HepG2 (cell line): Measurements from ENCODE around the gene SUPT4H1. TPM values are rescaled to one million over a fixed set of nuclear protein-coding genes. Genes with fewer than 3 reads are reported as not detected.
A peak's percentile ranks its signal among the peaks of the same experiment; 100 is the strongest.

Experiments used
- ARID4A ChIP-seq: sonication (generic); formaldehyde crosslinking; IDR thresholded peaks from 2 replicates; pipeline ENCODE4 v1.5.0; 2020; ENCODE audit warnings: mild to moderate bottlenecking, missing genetic modification reagents, borderline replicate concordance
- DR1 ChIP-seq: sonication (generic); formaldehyde crosslinking; IDR thresholded peaks from 2 replicates; pipeline ENCODE4 v1.8.0; 2021; ENCODE audit warnings: mild to moderate bottlenecking, missing genetic modification reagents, inconsistent platforms
- ELK4 ChIP-seq: sonication (generic); formaldehyde crosslinking; IDR thresholded peaks from 2 replicates; pipeline ENCODE4 v1.9.0; 2021; ENCODE audit warnings: missing genetic modification reagents, borderline replicate concordance
- FOSL2 ChIP-seq: sonication (generic); formaldehyde crosslinking; IDR thresholded peaks from 2 replicates; pipeline ENCODE4 v1.4.0; 2020; ENCODE audit warnings: missing genetic modification reagents
- GABPB1 ChIP-seq: IDR thresholded peaks from 2 replicates; pipeline ENCODE4 v1.6.1; 2016; ENCODE audit warnings: mild to moderate bottlenecking, missing genetic modification reagents, moderate library complexity, missing compliant biosample characterization
- HIC2 ChIP-seq: sonication (generic); formaldehyde crosslinking; IDR thresholded peaks from 2 replicates; pipeline ENCODE4 v1.9.0; 2022; ENCODE audit warnings: low read depth, missing genetic modification reagents
- KDM2A ChIP-seq: sonication (generic); formaldehyde crosslinking; IDR thresholded peaks from 2 replicates; pipeline ENCODE4 v1.4.0; 2020; ENCODE audit warnings: low read depth, missing genetic modification reagents, borderline replicate concordance
- MLXIP ChIP-seq: sonication (generic); formaldehyde crosslinking; IDR thresholded peaks from 2 replicates; pipeline ENCODE4 v1.9.0; 2021; ENCODE audit warnings: missing genetic modification reagents, borderline replicate concordance
- MYPOP ChIP-seq: sonication (generic); formaldehyde crosslinking; IDR thresholded peaks from 2 replicates; pipeline ENCODE4 v1.8.1; 2023; ENCODE audit warnings: mild to moderate bottlenecking, moderate library complexity, missing genetic modification reagents
- NFYC ChIP-seq: IDR thresholded peaks from 2 replicates; pipeline ENCODE4 v1.6.1; 2016; ENCODE audit warnings: missing genetic modification reagents, missing compliant biosample characterization
- SALL1 ChIP-seq: sonication (generic); formaldehyde crosslinking; IDR thresholded peaks from 2 replicates; pipeline ENCODE4 v1.8.0; 2022; ENCODE audit warnings: mild to moderate bottlenecking, missing genetic modification reagents
- TAF1 ChIP-seq: sonication (generic); formaldehyde crosslinking; IDR thresholded peaks from 2 replicates; pipeline ENCODE4 v1.4.0; 2020; ENCODE audit warnings: missing genetic modification reagents
- ZNF10 ChIP-seq: sonication (generic); formaldehyde crosslinking; IDR thresholded peaks from 2 replicates; pipeline ENCODE4 v1.4.0; 2020; ENCODE audit warnings: mild to moderate bottlenecking, low read depth, missing genetic modification reagents, borderline replicate concordance
- ZNF331 ChIP-seq: sonication (generic); formaldehyde crosslinking; IDR thresholded peaks from 2 replicates; pipeline ENCODE4 v1.4.0; 2020; ENCODE audit warnings: missing genetic modification reagents
- ZNF44 ChIP-seq: sonication (generic); formaldehyde crosslinking; IDR thresholded peaks from 2 replicates; pipeline ENCODE4 v1.5.1; 2020; ENCODE audit warnings: mild to moderate bottlenecking, missing genetic modification reagents
- ZNF446 ChIP-seq: sonication (generic); formaldehyde crosslinking; IDR thresholded peaks from 2 replicates; pipeline ENCODE4 v1.5.0; 2020; ENCODE audit warnings: mild to moderate bottlenecking, missing genetic modification reagents
- ZNF792 ChIP-seq: IDR thresholded peaks from 2 replicates; pipeline ENCODE4 v1.6.1; 2016
- polyA plus RNA-seq, 8 experiments: library from polyadenylated mRNA; depleted of rRNA in 3 of 8; stranded (reverse) in 7 of 8; unstranded in 1 of 8; fragments of >200 nt; fragmentation: Illumina TruSeq in 4 of 8; extraction: Trizol in 4 of 8; gene quantifications; 2 replicates each; pipeline versions ENCODE4 v1.2.1 to v1.2.3, GENCODE V29; 2011 to 2016; ENCODE audit warnings: low read depth in 4 of 8, missing spikeins in 1 of 8, mixed read lengths in 1 of 8; ENCODE audit not compliant: insufficient read depth in 1 of 8
- total RNA-seq, 5 experiments: library from RNA; depleted of rRNA; stranded (reverse); fragments of >200 nt; fragmentation: Illumina TruSeq; extraction: Trizol; gene quantifications; 2 replicates each; pipeline ENCODE4 v1.2.3, GENCODE V29; 2016; ENCODE audit warnings: low read depth in 1 of 5

Gene SUPT4H1
- total and polyA plus RNA-seq, 2 of the 13 experiments (the other 11 are each of a cell fraction or from before 2014, with no cell fraction given), result 155 to 244 TPM

GRCh38 chr17:58308173-58308984, 43.6 kb downstream of the SUPT4H1 start (continued):
- TF ChIP-seq ZNF331 (CRISPR knock-in tag) (0 out of 2 replicates have a peak, but pooled peaks have one; percentile 29), ZNF446 (CRISPR knock-in tag) (no peak), GABPB1 (CRISPR knock-in tag) (peak; percentile 34; the same call in 1 of the 2 replicates), SALL1 (CRISPR knock-in tag) (peak; percentile 35; the same call in 1 of the 2 replicates), MYPOP (no peak), HIC2 (CRISPR knock-in tag) (peak; percentile 69; the same call in 1 of the 2 replicates), NFYC (CRISPR knock-in tag) (no peak), ZNF10 (no peak), KDM2A (CRISPR knock-in tag) (peak; percentile 75), MLXIP (CRISPR knock-in tag) (no peak), ELK4 (no peak), ARID4A (CRISPR knock-in tag) (peak; percentile 26), ZNF44 (no peak), DR1 (CRISPR knock-in tag) (no peak), TAF1 (CRISPR knock-in tag) (no peak), FOSL2 (CRISPR knock-in tag) (peak; percentile 23; the same call in 1 of the 2 replicates), ZNF792 (CRISPR knock-in tag) (no peak)
